ENCODE results near the gene CCT7. TPM values are rescaled to one million over a fixed set of nuclear protein-coding genes. Genes with fewer than 3 reads are reported as not detected.

The CCT7 gene
- polyA plus RNA-seq, 1 of the 3 experiments (the other 2 are of a cell fraction): 369 TPM

- H3K27ac ChIP-seq (ENCODE audit: low read depth in 2 of 2, low read length in 1 of 2): peak overlapping the region in 1 of 2 experiments; percentile 47; a peak in 1 of 4 replicates
- 68% methylated on average over 7 of the region's 7 CpGs for WGBS (ENCODE audit: low lambda C conversion rate)
- no peak overlapping the region for H2AFZ ChIP-seq (ENCODE audit: low read depth)
- no peak overlapping the region for H3K4me3 ChIP-seq (ENCODE audit: low read depth in 2 of 2, low read length in 1 of 2)
- peak overlapping the region; percentile 43; the same call in 1 of the 2 replicates for H3K4me2 ChIP-seq
- H3K9ac ChIP-seq: no peak overlapping the region
- CTCF ChIA-PET: interaction anchor here (0.6 to 8.6 kb wide), 40 partner anchors 8 to 442 kb away, joined by 3 to 74 read pairs (median 4); partner anchors contain the start of genes CCT7, NOTO, PRADC1 and SFXN5
- H3K36me3 ChIP-seq (replicated peaks in 1 of 2; ENCODE audit: control insufficient read depth in 1 of 2, insufficient read depth in 2 of 2, low read length in 1 of 2): no peaks in the 10 kb centered on the region
- peaks cover 28% of the 10 kb centered on the region for H3K79me2 ChIP-seq (ENCODE audit: insufficient read depth)
- POLR2A ChIA-PET: interaction anchor here (2.4 kb wide), 1 partner anchor 22 kb away, joined by 8 read pairs; the partner anchor contains the start of gene CCT7
- DNase-seq: no peak
- no peaks in the 10 kb centered on the region for H4K20me1 ChIP-seq (ENCODE audit: insufficient read depth)
- peaks cover 3 to 8% of the 10 kb centered on the region in 2 experiments; a peak in 2 of 4 replicates for H3K4me1 ChIP-seq (ENCODE audit: control insufficient read depth in 1 of 2, insufficient read depth in 2 of 2, low read depth in 1 of 2, low read length in 1 of 2)
- TF ChIP-seq MAX (IDR thresholded peaks at IDR 0.05; ENCODE audit: low read depth) (no peak), POLR2AphosphoS5 (IDR thresholded peaks at IDR 0.05; ENCODE audit: low read depth, low read length) (no peak), ELF1 (IDR thresholded peaks at IDR 0.05) (no peak), TEAD4 (IDR thresholded peaks at IDR 0.05; ENCODE audit: borderline replicate concordance, insufficient read depth) (no peak), FOXJ3 (CRISPR knock-in tag; IDR thresholded peaks at IDR 0.05) (no peak), GATA2 (CRISPR knock-in tag; IDR thresholded peaks at IDR 0.05) (no peak), RCOR1 (IDR thresholded peaks at IDR 0.05; ENCODE audit: low read length) (no peak), USF2 (IDR thresholded peaks at IDR 0.05; ENCODE audit: borderline replicate concordance, low read depth, low read length) (no peak), ZBTB33 (IDR thresholded peaks at IDR 0.05; ENCODE audit: borderline replicate concordance, low read depth) (no peak), TAF1 (IDR thresholded peaks at IDR 0.05; ENCODE audit: borderline replicate concordance, low read depth, low read length) (no peak), REST (IDR thresholded peaks at IDR 0.05; ENCODE audit: low read depth, low read length) (no peak), JUND (IDR thresholded peaks at IDR 0.05) (no peak), SIN3A (IDR thresholded peaks at IDR 0.05; ENCODE audit: borderline replicate concordance, low read depth, low read length) (no peak), TCF12 (IDR thresholded peaks at IDR 0.05) (no peak), RXRA (IDR thresholded peaks at IDR 0.05; ENCODE audit: borderline replicate concordance, low read depth) (no peak), PBX3 (IDR thresholded peaks at IDR 0.05) (no peak), MXI1 (IDR thresholded peaks at IDR 0.05; ENCODE audit: low read depth, low read length) (no peak), FOXM1 (IDR thresholded peaks at IDR 0.05; ENCODE audit: low read depth) (no peak)
- no peaks in the 10 kb centered on the region for H3K9me2 ChIP-seq
- peaks cover 11% of the 10 kb centered on the region for H3F3A ChIP-seq (replicated peaks; ENCODE audit: insufficient read depth)
- no peaks in the 10 kb centered on the region for H3K9me3 ChIP-seq
- no peaks in the 10 kb centered on the region; the same call in 1 of the 2 replicates for H3K27me3 ChIP-seq (ENCODE audit: insufficient read depth)
Measured at GRCh38 chr2:73212098-73212447, 22.0 kb upstream of the CCT7 start.
